ENCODE results near the gene RBMS1.

GRCh38 chr2:160477032-160477431 lies 16.6 kb downstream of the RBMS1 start:
- TF ChIP-seq SCMH1 (CRISPR knock-in tag; IDR thresholded peaks at IDR 0.05; ENCODE audit: borderline replicate concordance) (no peak), EZH2 (conservative IDR thresholded peaks at IDR 0.05; ENCODE audit: low read depth, low read length) (no peak), RBM22 (optimal IDR thresholded peaks at IDR 0.05; ENCODE audit: low read length) (no peak), CBX5 (CRISPR knock-in tag; IDR thresholded peaks at IDR 0.05; ENCODE audit: borderline replicate concordance) (no peak), HCFC1 (IDR thresholded peaks at IDR 0.05; ENCODE audit: low read depth, low read length) (no peak), ZNF224 (CRISPR knock-in tag; IDR thresholded peaks at IDR 0.05) (no peak), HNRNPK (IDR thresholded peaks at IDR 0.05; ENCODE audit: low read depth, low read length, poor library complexity, severe bottlenecking) (no peak), CEBPB (IDR thresholded peaks at IDR 0.05; ENCODE audit: borderline replicate concordance, low read depth, low read length) (no peak), JUND (CRISPR knock-in tag; IDR thresholded peaks at IDR 0.05) (no peak), CTCF (CRISPR knock-in tag; IDR thresholded peaks at IDR 0.05) (no peak), ZNF274 (CRISPR knock-in tag; IDR thresholded peaks at IDR 0.05) (no peak), ZNF776 (CRISPR knock-in tag; IDR thresholded peaks at IDR 0.05) (no peak)
- TF ChIP-seq, protein P1, sequence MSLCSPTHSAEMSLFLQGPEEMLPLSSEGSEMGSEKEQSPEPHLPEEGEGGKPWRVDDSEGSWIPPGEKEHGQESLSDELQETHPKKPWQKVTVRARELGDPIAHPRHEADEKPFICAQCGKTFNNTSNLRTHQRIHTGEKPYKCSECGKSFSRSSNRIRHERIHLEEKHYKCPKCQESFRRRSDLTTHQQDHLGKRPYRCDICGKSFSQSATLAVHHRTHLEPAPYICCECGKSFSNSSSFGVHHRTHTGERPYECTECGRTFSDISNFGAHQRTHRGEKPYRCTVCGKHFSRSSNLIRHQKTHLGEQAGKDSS (CRISPR knock-in tag; IDR thresholded peaks at IDR 0.05; ENCODE audit: borderline replicate concordance, low read depth): no peak

Data from HepG2 (cell line).